ENCODE results near the gene HARS1.

DNA sequence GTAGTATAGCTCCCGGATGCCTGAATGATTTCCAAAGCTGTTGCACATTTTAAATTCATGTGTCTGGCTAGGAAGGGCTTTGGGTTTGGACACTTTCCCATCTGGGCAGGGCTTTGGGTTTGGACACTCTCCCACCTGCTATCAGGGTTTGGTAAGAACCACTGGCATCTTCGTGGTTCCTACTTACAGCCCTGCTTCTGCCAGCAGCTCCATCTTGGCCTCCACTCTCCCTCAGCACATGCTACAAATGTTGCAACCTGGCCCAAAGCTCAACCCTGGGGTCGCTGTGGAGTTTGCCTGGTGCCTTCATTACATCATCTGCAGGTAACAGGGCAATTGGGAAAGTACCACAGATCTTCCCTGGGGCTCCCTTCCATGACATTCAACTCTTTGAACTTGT is 48.5 kb downstream of the HARS1 start:
- TF ChIP-seq CTCF (IDR thresholded peaks at IDR 0.05) (no peak), POLR2AphosphoS5 (IDR thresholded peaks at IDR 0.05) (no peak), POLR2A (IDR thresholded peaks at IDR 0.05) (no peak)

Data from breast epithelium (tissue), 3 donors.